ENCODE results near the gene PINLYP.
A peak's percentile ranks its signal among the peaks of the same experiment; 100 is the strongest.
"Not testable (repeated sequence)": the region's sequence is repeated elsewhere in the genome, so short reads cannot be mapped to it uniquely, and the experiment has no call there.

PINLYP gene

DNA sequence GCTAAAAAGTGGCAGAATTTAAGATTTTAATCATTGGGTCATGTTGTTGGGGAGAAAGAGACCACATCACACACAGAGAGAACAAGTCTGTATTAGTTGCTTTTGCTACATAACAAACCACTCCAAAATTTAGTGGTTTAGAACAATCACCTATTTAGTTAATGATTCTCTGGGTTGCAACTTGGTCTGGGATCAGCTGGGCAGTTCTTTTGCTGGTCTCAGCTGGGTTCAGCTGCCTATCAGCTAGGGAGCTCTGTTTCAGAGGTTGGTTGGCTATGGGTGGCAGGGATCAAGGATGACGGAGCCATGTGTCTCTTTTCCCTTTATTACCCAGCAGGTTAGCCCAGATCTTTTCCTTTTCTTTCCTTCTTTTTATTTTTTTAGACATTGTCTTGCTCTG lies 8.9 kb downstream of the PINLYP start:
- DNase-seq: no peak

DNA sequence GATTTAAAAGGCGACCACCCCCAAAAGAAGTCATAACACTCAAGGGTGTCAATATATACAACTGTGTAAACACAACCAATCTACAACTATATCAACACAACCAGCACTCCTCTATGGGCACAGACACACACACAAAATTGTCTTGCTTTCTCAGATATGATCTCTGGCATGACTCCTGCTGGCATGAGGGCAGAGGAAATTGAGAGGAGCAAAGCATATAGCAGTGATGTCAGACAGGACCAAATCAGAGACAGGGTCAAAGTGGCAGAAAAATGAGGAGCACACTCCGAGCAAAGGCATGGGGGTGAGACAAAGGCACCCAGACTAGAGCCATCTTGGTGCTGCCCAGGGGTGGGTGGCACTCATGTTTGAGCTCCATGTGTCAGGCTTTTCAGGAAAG lies 10.7 kb downstream of the PINLYP start:
- DNase-seq: no peak

DNA sequence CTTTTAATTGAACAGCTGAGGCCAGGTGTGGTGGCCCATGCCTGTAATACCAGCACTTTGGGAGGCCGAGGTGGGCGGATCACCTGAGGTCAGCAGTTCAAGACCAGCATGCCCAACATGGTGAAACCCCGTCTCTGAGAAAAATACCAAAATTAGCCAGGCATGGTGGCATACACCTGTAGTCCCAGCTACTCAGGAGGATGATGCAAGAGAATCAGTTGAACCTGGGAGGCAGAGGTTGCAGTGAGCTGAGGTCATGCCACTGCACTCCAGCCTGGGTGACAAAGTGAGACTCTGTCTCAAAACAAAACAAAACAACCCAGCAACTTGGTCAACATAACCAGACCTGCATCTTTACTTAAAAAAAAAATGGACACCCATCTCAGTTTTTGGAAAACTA lies 11.4 kb downstream of the PINLYP start:
- not testable (repeated sequence) for DNase-seq

DNA sequence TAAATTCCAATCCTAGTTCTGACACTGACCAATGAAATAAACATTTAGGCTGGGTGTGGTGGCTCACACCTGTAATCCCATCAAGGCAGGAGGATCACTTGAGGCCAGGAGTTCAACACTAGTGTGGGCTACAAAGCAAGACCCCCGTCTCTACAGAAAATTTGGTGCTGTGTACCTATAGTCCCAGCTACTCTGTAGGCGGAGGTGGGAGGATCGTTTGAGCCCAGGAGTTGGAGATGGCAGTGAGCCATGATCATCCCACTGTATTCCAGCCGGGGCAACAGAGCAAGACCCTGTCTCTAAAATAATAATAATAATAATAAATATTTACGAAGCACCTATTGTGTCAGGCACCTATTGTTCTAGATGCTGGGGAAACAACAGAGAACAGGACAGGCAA lies 13.7 kb downstream of the PINLYP start:
- DNase-seq: no peak

DNA sequence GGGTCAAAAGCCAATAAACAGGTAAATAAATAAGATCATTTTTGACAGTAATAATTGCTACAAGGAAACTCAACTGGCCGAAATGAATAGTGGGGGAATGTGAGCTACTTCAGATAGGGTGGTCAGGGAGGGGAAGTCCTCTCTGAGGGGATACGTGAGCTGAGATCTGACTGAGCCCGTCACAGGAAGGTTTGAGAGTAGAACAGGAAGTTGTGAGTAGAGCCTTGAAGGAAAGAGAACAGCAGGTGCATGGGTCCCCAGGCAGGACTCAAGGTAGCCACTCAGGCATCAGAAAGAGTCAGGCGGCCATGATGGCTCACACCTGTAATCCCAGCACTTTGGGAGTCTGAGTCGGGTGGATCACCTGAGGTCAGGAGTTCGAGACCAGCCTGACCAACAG lies 14.1 kb downstream of the PINLYP start:
- DNase-seq: no peak

DNA sequence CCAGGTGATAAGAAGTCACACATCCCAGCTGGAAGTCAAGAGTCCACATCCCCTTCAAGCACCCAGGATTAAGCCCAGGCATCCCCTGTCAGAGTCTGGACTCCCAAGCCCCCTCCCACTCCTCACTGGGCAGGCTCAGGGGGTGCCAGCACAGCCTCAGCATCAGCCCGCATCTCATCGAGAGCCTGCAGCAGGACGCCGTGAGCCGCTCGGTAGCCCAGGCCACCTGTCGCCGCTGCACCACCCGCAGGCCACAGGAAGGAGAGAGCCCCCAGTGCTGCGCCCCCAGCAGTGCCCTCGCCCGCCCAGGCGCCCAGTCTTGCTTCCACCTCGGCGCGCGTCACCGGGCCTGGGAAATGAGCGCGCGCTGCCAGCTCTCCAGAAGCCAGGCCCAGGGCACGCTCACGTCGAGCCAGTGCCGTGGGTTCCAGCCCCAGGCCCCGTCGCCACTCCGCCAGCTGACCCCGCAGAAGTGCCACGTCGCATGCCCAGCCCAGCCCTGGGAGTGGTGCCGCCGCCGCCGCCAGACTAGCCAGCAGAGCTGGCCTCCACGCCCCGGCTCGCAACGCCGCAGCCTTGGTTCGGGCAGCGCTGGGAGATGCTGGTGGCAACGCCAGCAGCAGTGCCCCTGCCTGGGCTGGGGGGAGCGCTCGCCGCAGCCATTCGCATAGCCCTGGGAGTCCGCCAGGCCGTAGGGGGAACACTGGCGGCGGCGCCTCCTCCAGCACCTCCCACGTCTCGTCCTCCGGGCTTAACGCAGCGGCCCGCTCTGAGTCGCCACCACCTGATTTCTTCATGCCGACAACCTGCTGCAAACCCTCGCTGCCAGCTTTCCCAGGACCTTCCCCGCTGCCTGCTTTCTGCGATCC lies 16.5 kb downstream of the PINLYP start:
- no peak for DNase-seq

DNA sequence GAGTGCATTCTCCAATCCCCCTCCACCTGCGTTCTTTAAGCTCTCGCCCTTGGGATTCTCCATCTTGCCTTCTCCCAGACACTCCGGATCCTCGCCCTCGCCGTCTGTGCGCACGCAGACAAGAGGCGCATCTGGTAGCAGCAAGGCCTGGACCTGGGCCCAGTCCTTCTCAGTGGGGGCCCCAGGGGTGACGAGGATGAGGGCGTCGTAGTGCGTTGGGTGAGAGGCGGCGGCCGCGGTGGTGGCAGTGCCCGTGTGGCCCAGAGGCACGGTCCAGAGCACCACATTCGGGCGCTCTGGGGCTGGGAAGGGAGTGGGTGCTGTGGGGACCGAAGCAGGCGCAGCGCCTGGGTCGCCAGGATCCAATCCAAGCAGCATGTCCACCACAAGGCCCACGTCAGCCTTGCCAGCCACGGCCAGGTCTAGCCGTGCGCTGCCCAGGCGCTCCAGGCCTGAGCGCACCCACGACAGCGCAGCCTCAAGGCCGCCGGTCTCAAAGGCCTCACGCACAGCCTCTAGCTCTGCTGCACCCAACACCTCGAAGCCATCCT lies 17.3 kb downstream of the PINLYP start:
- DNase-seq: no peak

DNA sequence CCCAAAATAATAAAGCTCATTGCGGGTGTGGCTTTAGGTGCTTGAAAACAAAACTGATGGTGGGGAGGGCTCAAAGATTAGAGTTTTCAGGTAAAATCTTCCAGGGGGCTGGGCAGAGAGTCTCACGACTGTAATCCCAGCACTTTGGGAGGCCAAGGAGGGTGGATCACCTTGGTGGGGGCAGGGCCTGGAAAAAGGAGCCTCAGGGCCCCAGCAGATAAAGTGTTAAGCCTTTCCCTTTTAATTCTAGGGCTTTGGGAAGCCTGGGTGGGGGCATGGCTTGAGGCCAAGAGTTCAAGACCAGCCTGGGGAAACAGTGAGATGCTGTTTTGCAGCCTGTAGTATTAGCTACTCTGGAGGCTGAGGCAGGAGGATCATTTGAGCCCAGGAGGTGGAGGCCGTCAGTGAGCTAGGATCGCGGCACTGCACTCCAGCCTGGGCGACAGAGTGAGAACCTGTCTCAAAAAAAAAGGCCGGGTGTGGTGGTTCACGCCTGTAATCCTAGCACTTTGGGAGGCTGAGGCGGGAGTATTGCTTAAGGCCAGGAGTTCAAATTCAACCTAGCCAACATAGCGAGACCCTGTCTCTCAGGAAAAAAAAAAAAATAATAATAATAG lies 18.6 kb downstream of the PINLYP start:
- no peak for DNase-seq

DNA sequence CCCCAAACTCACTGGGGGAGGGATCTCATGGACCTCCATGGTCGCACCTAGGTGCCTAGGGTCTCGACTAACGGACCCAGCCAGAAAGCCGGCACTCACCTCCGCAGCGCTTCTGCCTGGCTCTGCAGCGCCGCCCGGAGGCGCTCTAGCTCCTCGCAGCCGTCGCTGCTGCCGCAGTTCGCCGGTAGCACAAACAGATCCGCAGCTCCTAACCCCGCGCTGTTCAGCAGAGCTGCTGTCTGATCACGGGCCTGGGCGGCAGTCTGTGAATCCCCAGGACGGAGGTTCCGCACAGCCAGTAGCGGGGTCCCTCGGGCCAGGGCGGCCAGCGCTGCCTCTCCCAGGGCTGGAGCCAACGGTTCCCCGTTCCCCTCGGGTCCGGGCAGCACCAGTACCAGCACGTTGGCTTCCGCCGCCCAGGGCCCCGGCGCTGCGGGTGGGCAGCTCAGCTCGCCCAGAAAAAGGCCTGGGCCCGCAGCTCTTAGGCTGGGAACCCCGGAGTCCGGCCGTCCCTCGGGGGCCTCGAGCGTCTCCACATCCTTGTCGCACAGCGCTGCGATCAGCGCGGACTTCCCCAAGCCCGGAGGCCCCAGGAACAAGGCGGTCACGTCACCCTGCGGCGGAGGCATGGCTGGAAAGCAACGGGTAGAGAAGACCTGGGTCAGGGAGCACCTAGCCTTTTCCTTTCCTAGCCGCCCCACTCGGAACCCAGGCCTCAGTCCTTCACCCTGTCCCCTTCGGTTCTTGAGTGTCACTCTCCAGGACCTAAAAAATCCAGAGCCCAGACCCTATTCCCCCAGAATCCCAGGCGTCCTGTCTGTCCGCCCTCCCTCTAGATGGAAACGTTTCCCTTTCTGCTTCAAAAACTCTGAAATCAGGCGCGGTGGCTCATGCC lies 19.4 kb downstream of the PINLYP start:
- peak; percentile 80 for DNase-seq

DNA sequence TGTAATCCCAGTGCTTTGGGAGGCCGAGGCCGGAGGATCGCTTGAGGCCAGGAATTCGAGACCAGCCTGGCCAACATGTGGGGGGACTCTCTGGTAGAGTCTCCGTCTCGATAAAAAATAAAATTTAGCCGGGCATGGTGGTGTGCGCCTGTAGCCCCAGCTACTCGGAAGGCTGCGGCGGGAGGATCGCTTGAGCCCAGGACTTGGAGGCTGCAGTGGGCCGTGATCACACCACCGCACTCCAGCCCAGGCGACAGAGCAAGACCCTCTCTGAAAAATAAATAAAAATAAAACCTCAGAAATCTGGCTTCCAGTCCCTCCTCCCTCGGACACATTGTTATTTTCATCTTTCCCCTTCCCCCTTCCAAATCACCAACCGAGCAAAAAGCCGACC lies 20.0 kb downstream of the PINLYP start:
- no peak for DNase-seq

DNA sequence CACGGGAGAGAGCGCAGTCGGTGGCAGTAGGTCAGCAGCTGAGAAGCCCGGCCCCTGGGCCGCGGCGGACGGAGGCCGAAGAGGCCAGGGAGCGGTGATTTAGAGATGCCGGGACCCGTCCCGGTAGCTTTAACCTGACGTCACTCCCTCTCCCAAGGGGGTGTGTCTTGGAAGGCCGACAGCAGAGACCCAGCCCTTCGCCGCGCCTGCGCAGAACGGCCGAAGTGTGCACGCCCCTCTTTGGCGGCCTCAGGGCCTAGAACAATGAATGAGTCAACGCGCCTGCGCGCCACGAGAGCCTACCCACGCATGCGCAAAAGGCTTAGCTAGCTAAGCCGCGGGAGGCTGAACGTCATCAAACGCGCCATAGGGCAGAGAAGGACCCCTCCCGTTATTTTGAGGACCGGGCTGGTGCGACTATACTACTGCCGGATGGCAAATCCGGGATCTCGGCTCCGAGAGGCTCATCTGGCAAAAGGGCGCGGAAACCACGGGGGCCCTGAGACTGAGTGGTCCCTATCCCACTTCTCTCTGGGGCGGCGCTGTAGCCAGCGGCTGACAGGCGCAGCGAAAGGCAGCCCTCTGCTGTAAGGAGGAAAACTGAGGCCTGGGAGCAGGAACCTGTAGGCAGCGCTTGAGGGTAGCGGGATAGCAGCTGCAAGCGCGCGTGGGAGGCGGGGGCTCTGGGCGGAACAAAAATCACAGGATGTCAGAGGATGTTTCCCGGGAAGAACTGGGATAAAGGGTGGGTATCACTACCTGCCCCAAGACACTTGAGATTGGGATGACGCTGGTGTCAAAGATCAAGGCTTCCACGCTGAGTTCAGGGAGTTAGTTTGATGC lies 20.6 kb downstream of the PINLYP start, which contains the start of the genes IRGQ and ZNF576:
IRGQ (minus strand) TSS at position 136 of the 843 bp plus-strand sequence. CDS start 796 bp downstream, outside the sequence.
ZNF576 (plus strand) TSS at position 597 of the 843 bp plus-strand sequence. CDS start 514 bp downstream, outside the sequence.
- DNase-seq: peak; percentile 100

DNA sequence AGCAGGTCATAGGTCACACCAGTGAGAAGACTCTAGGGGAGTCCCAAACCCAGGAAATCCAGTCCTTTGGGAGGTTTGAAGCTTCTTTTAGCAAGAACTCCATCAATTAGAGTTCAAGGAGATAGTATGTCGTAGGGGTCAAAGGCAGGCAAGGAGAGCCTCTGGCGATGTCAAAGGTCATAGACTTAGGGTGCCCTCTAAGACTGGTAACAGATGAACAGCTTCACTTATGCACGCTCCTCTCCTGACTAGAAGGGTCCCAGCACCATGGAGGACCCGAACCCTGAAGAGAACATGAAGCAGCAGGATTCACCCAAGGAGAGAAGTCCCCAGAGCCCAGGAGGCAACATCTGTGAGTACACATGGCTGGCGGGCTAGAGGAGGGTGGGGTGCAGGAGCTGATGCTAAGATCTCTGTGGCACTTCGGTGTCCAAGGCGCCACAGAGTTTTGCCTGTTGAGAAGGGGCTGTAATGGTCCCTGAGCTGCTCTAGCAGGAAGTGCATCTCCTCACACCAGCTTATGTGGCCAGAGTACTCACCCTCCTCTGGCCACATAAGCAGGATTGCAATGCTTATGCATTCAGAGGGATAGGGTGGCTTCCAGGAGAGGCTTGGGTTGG lies 21.4 kb downstream of the PINLYP start:
- DNase-seq: no peak

DNA sequence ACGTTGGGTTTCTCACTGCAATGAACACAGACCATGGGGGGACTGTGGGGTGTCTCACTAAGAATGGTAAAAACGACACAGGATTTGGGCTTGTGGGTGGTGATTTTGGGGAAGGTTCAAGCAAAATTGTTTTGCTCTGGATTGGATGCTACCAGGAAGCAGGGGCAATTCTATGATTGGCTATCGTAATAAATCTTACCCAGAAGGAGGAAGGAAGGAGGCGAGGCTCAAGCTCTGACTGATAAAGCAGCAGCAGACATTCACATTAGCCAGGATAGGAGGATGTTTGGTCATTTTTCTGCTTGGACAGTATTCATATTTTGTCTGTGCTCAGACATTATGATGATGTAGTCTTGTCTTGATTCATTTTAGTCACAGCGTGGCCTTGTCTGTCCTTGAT lies 22.3 kb downstream of the PINLYP start:
- DNase-seq: no peak

DNA sequence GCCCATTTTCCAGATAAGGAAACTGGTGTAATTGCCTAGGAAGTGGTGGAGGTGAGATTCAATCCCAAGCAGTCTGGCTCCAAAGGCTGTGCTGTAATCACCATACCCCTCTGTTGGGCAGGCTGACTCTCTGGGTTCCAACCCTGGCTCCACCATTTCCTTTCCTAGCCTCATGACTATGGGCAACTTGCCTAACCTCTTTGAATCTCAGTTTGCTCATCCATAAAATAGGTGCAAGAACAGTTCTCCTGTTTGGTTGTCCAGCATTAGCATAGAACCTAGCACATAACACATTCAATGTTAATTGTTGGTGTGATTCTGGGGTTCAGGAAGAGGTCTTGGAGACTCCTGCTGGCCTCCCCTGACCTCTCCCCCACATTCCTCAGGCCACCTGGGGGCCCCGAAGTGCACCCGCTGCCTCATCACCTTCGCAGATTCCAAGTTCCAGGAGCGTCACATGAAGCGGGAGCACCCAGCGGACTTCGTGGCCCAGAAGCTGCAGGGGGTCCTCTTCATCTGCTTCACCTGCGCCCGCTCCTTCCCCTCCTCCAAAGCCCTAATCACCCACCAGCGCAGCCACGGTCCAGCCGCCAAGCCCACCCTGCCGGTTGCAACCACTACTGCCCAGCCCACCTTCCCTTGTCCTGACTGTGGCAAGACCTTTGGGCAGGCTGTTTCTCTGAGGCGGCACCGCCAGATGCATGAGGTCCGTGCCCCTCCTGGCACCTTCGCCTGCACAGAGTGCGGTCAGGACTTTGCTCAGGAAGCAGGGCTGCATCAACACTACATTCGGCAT lies 23.0 kb downstream of the PINLYP start:
- DNase-seq: no peak

DNA sequence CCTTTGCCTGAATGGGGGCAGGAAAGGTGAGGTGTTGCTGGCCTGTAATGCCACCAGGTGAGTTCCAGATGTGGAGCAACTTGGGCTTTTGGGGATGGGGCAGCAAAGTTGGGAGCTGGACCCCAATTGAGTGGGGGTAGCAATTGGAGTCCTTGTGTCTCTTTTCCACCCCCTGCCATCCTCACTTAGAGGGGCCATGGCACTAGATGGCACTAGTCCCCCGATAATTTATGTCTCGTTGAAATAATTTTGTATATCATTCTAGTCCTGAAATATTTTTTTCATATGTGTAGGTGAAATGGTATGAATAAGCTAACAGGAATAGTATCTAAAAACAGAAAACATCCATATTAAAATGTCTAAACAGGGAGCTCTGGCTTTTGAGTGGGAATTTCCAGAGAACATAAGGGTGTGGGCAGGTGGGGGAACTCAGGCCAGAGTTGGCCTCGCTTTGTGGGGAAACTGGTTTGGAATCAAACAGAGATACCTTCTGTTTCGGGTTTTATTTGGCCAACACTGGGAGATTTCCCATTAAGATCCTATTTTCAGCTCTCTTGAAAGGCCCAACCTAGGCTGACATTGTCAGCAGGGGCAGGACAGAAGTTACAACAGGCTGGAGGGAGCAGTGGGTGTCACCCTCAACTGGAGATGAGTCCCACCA lies 24.2 kb downstream of the PINLYP start:
- no peak for DNase-seq

DNA sequence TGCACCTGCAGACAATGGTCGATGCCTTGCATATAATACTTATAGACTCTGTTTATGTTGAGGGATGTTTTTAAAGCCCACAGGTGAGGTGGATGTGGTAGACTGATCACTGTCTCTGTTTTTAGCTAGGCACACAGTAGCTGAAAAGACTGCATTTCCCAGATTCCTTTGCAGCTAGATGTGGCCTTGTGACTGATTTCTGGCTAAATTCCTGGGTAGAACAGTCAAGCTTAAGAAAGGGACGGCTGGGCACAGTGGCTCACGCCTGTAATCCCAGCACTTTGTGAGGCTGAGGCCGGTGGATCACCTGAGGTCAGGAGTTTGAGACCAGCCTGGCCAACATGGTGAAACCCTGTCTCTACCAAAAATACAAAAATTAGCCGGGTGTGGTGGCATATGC lies 24.7 kb downstream of the PINLYP start:
- not testable (repeated sequence) for DNase-seq

DNA sequence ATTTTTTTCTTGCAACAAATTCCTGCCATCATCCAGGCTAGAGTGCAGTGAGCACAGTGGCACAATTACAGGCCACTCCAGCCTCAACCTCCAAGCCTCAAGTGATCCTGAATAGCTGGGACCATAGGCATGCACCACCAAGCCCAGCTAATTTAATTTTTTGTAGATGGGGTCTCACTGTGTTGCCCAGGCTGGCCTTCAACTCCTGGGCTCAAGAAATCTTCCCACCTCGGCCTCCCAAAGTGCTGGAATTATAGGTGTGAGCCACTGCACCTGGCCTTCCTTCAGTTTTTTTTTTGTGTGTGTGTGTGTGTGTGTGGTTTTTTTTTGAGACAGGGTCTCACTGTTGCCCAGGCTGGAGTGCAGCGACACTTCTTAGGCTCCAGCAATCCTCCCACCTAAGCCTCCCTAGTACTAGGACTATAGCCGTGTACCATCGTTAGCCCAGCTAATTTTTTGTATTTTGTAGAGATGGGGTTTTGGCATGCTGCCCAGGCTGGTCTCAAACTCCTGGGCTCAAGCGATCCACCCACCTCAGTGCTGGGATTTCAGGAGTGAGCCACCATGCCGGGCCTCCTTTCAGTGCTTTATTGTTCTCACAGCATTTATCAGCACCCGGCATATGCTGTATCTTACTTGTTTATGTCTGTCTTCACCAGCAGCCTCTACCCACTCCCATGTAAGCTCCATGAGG lies 30.4 kb downstream of the PINLYP start:
- DNase-seq: no peak

DNA sequence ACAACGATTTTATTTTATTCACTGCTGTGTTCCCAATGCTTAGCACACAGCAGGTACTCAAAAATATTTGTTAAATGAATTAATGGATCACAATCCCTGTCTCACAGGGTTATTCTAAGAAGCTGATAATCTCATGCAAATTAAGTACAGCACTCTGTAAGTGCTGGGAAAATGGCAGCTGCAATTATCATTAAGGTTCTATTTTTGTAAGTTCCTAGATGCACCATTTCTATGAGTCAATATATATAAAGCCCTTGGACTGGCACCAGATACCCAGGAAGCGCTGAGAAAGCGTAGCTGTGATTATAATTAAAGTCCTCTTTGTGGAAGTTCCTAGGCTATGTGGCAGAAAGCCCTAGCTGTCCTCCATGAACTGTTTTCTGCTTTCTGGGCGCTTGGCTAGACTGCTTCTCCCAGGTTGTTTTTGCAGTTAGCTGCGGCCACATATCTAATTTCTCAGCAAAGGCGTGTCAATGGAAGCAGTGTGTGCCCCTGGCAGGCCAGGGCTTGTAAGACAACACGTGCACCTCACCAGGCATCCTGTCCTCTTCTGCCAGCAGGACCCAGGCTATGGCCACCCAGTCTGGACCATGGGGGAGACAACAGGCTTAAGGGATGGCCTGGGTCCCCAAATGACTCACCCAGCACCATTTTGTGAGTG lies 31.1 kb downstream of the PINLYP start:
- no peak for DNase-seq

Measured in CD4-positive, alpha-beta T cell treated with Interleukin-17A for 4 hours (primary cell).